Skeletal muscle tissue (tissue), 2 donors: ENCODE results near the gene ZNHIT2. TPM values are rescaled to one million over a fixed set of nuclear protein-coding genes. Genes with fewer than 3 reads are reported as not detected.

Experiments used
- small RNA-seq: library from RNA; depleted of rRNA; stranded (forward); fragments of <200 nt; gene quantifications from one replicate; pipeline ENCODE3, GENCODE V24; 2014
- total RNA-seq: library from RNA; depleted of rRNA; stranded (reverse); fragments of >200 nt; gene quantifications from one replicate; pipeline ENCODE4 v1.2.3, GENCODE V29; 2014

Gene ZNHIT2
- total RNA-seq, 1 donor from 2014 or later: 4.2 TPM

Small RNAs within 50 kb of the gene (small RNA-seq; reads per million reads assigned to genes)
- not detected for gene HIGD1AP10
- not detected for gene PDCL2P2
- gene RNU2-23P: 3.5 reads per million, percentile 88 among the genes with 10 or more reads in this experiment

Other genes starting within 250 kb of the ZNHIT2 start
- 28.2 TPM for gene EHD1, start 239.1 kb downstream of the ZNHIT2 start, total RNA-seq
- 3.1 TPM for gene ATG2A, start 200.5 kb downstream of the ZNHIT2 start, total RNA-seq
- gene PPP2R5B, start 193.0 kb downstream of the ZNHIT2 start, total RNA-seq: 6.3 TPM
- gene GPHA2, start 181.8 kb downstream of the ZNHIT2 start, total RNA-seq: not detected
- gene MAJIN, start 145.6 kb downstream of the ZNHIT2 start, total RNA-seq: not detected
- 0.52 TPM for gene BATF2, start 120.7 kb downstream of the ZNHIT2 start, total RNA-seq
- 53.2 TPM for gene ARL2, start 103.5 kb downstream of the ZNHIT2 start, total RNA-seq
- 12.0 TPM for gene SNX15, start 90.3 kb downstream of the ZNHIT2 start, total RNA-seq
- 5.2 TPM for gene SAC3D1, start 76.5 kb downstream of the ZNHIT2 start, total RNA-seq
- 8.4 TPM for gene NAALADL1, start 59.1 kb downstream of the ZNHIT2 start, total RNA-seq
- gene CDCA5, start 33.7 kb downstream of the ZNHIT2 start, total RNA-seq: 1.0 TPM
- gene ZFPL1, start 33.5 kb downstream of the ZNHIT2 start, total RNA-seq: 22.4 TPM
- gene VPS51, start 21.5 kb downstream of the ZNHIT2 start, total RNA-seq: 166 TPM
- gene TM7SF2, start 5.8 kb downstream of the ZNHIT2 start, total RNA-seq: 8.4 TPM
- 292 TPM for gene FAU, start 4.4 kb upstream of the ZNHIT2 start, total RNA-seq
- gene MRPL49, start 4.6 kb upstream of the ZNHIT2 start, total RNA-seq: 21.4 TPM
- gene SYVN1, start 16.8 kb upstream of the ZNHIT2 start, total RNA-seq: 19.8 TPM
- gene SPDYC, start 52.5 kb upstream of the ZNHIT2 start, total RNA-seq: not detected
- 75.2 TPM for gene CAPN1, start 64.2 kb upstream of the ZNHIT2 start, total RNA-seq
- 2.1 TPM for gene POLA2, start 144.3 kb upstream of the ZNHIT2 start, total RNA-seq
- 19.3 TPM for gene CDC42EP2, start 197.2 kb upstream of the ZNHIT2 start, total RNA-seq
- gene DPF2, start 216.2 kb upstream of the ZNHIT2 start, total RNA-seq: 24.5 TPM
- not detected for gene TIGD3, start 237.1 kb upstream of the ZNHIT2 start, total RNA-seq